H9 (cell line): ENCODE measurements around the gene NUP210L. TPM values are rescaled to one million over a fixed set of nuclear protein-coding genes. Genes with fewer than 3 reads are reported as not detected.

Experiments used
- DNase-seq: peaks from one replicate; pipeline ENCODE4 v3.0.0-alpha.2; 2017
- H2AFZ ChIP-seq: one replicate; pipeline ENCODE4 v1.6.1; 2013; ENCODE audit warnings: mild to moderate bottlenecking, low read length, control low read depth, moderate library complexity
- H2AK5ac ChIP-seq: 2 replicates; pipeline ENCODE4 v1.6.1; 2013; ENCODE audit warnings: low read length, control low read depth, mixed read lengths; ENCODE audit not compliant: insufficient read length
- H2BK120ac ChIP-seq: one replicate; pipeline ENCODE4 v1.6.1; 2013; ENCODE audit warnings: low read depth, mild to moderate bottlenecking, low read length, control low read depth, inconsistent platforms; ENCODE audit not compliant: poor library complexity, severe bottlenecking
- H2BK12ac ChIP-seq: 2 replicates; pipeline ENCODE4 v1.6.1; 2013; ENCODE audit warnings: low read length, control low read depth, mixed read lengths, low read depth; ENCODE audit not compliant: insufficient read length
- H2BK15ac ChIP-seq: 2 replicates; pipeline ENCODE4 v1.6.1; 2013; ENCODE audit warnings: low read depth, low read length, control low read depth
- H2BK20ac ChIP-seq: one replicate; pipeline ENCODE4 v1.6.1; 2013; ENCODE audit warnings: low read depth, mild to moderate bottlenecking, low read length, control low read depth, inconsistent platforms; ENCODE audit not compliant: poor library complexity, severe bottlenecking
- H2BK5ac ChIP-seq: 2 replicates; pipeline ENCODE4 v1.6.1; 2013; ENCODE audit warnings: low read length, control low read depth, mixed read lengths; ENCODE audit not compliant: insufficient read length
- H3K14ac ChIP-seq: 2 replicates; pipeline ENCODE4 v1.6.1; 2013; ENCODE audit warnings: low read length, control low read depth; ENCODE audit not compliant: insufficient read depth
- H3K18ac ChIP-seq: 2 replicates; pipeline ENCODE4 v1.6.1; 2013; ENCODE audit warnings: low read depth, mild to moderate bottlenecking, mixed read lengths, low read length, control low read depth; ENCODE audit not compliant: insufficient read length
- H3K23ac ChIP-seq: 2 replicates; pipeline ENCODE4 v1.6.1; 2013; ENCODE audit warnings: low read length, control low read depth, mixed read lengths, low read depth; ENCODE audit not compliant: insufficient read length
- H3K23me2 ChIP-seq: 2 replicates; pipeline ENCODE4 v1.6.1; 2013; ENCODE audit warnings: low read depth, mild to moderate bottlenecking, mixed read lengths, low read length, control low read depth; ENCODE audit not compliant: insufficient read length, poor library complexity, severe bottlenecking
- H3K27ac ChIP-seq: 2 replicates; pipeline ENCODE4 v1.5.1; 2013; ENCODE audit warnings: low read length, control low read depth, mixed read lengths, low read depth; ENCODE audit not compliant: insufficient read length
- H3K27me3 ChIP-seq: 2 replicates; pipeline ENCODE4 v1.6.1; 2013; ENCODE audit warnings: low read length, control low read depth, inconsistent platforms; ENCODE audit not compliant: insufficient read depth
- H3K4ac ChIP-seq: 2 replicates; pipeline ENCODE4 v1.6.1; 2013; ENCODE audit warnings: low read depth, mild to moderate bottlenecking, control low read depth, inconsistent platforms, low read length, moderate library complexity
- H3K4me1 ChIP-seq: 2 replicates; pipeline ENCODE4 v1.6.1; 2013; ENCODE audit warnings: low read length, control low read depth, inconsistent platforms; ENCODE audit not compliant: insufficient read depth
- H3K4me2 ChIP-seq: 2 replicates; pipeline ENCODE4 v1.6.1; 2013; ENCODE audit warnings: low read length, control low read depth, mixed read lengths; ENCODE audit not compliant: insufficient read length, insufficient read depth
- H3K56ac ChIP-seq: 2 replicates; pipeline ENCODE4 v1.6.1; 2013; ENCODE audit warnings: low read depth, mild to moderate bottlenecking, mixed read lengths, low read length, control low read depth; ENCODE audit not compliant: insufficient read length
- H3K79me1 ChIP-seq: 2 replicates; pipeline ENCODE4 v1.6.1; 2013; ENCODE audit warnings: low read depth, mild to moderate bottlenecking, moderate library complexity, low read length, control low read depth, inconsistent platforms; ENCODE audit not compliant: insufficient read depth, poor library complexity, severe bottlenecking
- H3K79me2 ChIP-seq: 2 replicates; pipeline ENCODE4 v1.6.1; 2013; ENCODE audit warnings: low read length, control low read depth, inconsistent platforms; ENCODE audit not compliant: insufficient read depth
- H3K9ac ChIP-seq: 2 replicates; pipeline ENCODE4 v1.6.1; 2013; ENCODE audit warnings: low read length, control low read depth, mixed read lengths; ENCODE audit not compliant: insufficient read length; ENCODE audit errors: extremely low read depth
- H3K9me3 ChIP-seq: one replicate; pipeline ENCODE4 v1.6.1; 2013; ENCODE audit warnings: low read depth, low read length, inconsistent platforms; ENCODE audit not compliant: control insufficient read depth
- H3T11ph ChIP-seq: one replicate; pipeline ENCODE4 v1.6.1; 2013; ENCODE audit warnings: mild to moderate bottlenecking, low read length, control low read depth, inconsistent platforms
- H4K20me1 ChIP-seq: one replicate; pipeline ENCODE4 v1.6.1; 2013; ENCODE audit not compliant: control insufficient read depth, insufficient read length, insufficient read depth
- H4K5ac ChIP-seq: 2 replicates; pipeline ENCODE4 v1.6.1; 2013; ENCODE audit warnings: low read depth, mild to moderate bottlenecking, mixed read lengths, low read length, control low read depth; ENCODE audit not compliant: insufficient read length
- H4K8ac ChIP-seq: replicated peaks from 2 replicates; pipeline ENCODE4 v1.6.1; 2013; ENCODE audit warnings: low read length, control low read depth, mixed read lengths, low read depth; ENCODE audit not compliant: insufficient read length
- H4K91ac ChIP-seq: 2 replicates; pipeline ENCODE4 v1.6.1; 2013; ENCODE audit warnings: low read depth, mild to moderate bottlenecking, moderate library complexity, mixed read lengths, low read length, control low read depth; ENCODE audit not compliant: insufficient read length
- H3K27ac Mint-ChIP-seq, 3 experiments: 2 replicates in 2 of 3; 3 replicates in 1 of 3; pipeline ENCODE4 v1.8.0; 2020 to 2021; ENCODE audit warnings: mixed read lengths in 3 of 3, mild to moderate bottlenecking in 1 of 3, moderate library complexity in 1 of 3
- H3K27me3 Mint-ChIP-seq: 2 replicates; pipeline ENCODE4 v1.8.0; 2021; ENCODE audit warnings: low read depth, mild to moderate bottlenecking, moderate library complexity, mixed read lengths
- H3K36me3 Mint-ChIP-seq, 3 experiments: 2 replicates in 2 of 3; 3 replicates in 1 of 3; pipeline ENCODE4 v1.8.0; 2020 to 2021; ENCODE audit warnings: low read depth in 3 of 3, mixed read lengths in 3 of 3; ENCODE audit not compliant: insufficient read depth in 1 of 3
- H3K4me1 Mint-ChIP-seq, 2 experiments: 2 replicates each; pipeline ENCODE4 v1.8.0; 2020; ENCODE audit warnings: mixed read lengths in 2 of 2
- H3K4me3 Mint-ChIP-seq, 2 experiments: 2 replicates in 1 of 2; 3 replicates in 1 of 2; pipeline ENCODE4 v1.8.0; 2020 to 2021; ENCODE audit warnings: mild to moderate bottlenecking in 2 of 2, mixed read lengths in 2 of 2, moderate library complexity in 1 of 2
- H3K9me3 Mint-ChIP-seq, 2 experiments: 2 replicates in 1 of 2; 3 replicates in 1 of 2; pipeline ENCODE4 v1.8.0; 2020; ENCODE audit warnings: mild to moderate bottlenecking in 2 of 2, mixed read lengths in 2 of 2, moderate library complexity in 1 of 2
- CTCF ChIP-seq: fragments of 200-600 bp; sonication (generic); conservative IDR thresholded peaks from 3 replicates; pipeline ENCODE4 v1.8.0; 2021; ENCODE audit warnings: antibody characterized with exemption, mild to moderate bottlenecking
- total RNA-seq: library from RNA; stranded (reverse); gene quantifications from 2 replicates; pipeline ENCODE4 v1.2.1, GENCODE V29; 2021

Gene NUP210L
- total RNA-seq, 1 experiment from 2014 or later, result 0.04 TPM

GRCh38 chr1:154159554-154159953 is 4.7 kb upstream of the NUP210L start:
- H3K23me2 ChIP-seq, result no peaks in the 10 kb centered on the region
- H3K9ac ChIP-seq, result no peak overlapping the region
- Mint-ChIP-seq H3K4me1 (peaks cover 12 to 24% of the 10 kb centered on the region in 2 experiments), H3K4me3 (no peak overlapping the region), H3K9me3 (no peaks in the 10 kb centered on the region), H3K36me3 (peaks cover 64 to 89% (median 80%) of the 10 kb centered on the region in 3 experiments), H3K27me3 (peaks cover 1% of the 10 kb centered on the region; the same call in 1 of the 2 replicates), H3K27ac (peak overlapping the region in 1 of 3 experiments; percentile 69; a peak in 1 of 7 replicates)
- no peak overlapping the region for H2BK5ac ChIP-seq
- no peak overlapping the region for H4K91ac ChIP-seq
- H4K5ac ChIP-seq, result no peak overlapping the region
- no peaks in the 10 kb centered on the region for H3K79me2 ChIP-seq
- peaks cover 5% of the 10 kb centered on the region for H3K79me1 ChIP-seq
- no peak overlapping the region for H3T11ph ChIP-seq
- no peak overlapping the region for H3K14ac ChIP-seq
- H4K20me1 ChIP-seq, result no peaks in the 10 kb centered on the region
- H3K4ac ChIP-seq, result no peak overlapping the region
- no peak overlapping the region for H3K18ac ChIP-seq
- H3K23ac ChIP-seq, result no peak overlapping the region
- H2AFZ ChIP-seq, result no peak overlapping the region
- DNase-seq, result no peak
- no peak overlapping the region for H2BK15ac ChIP-seq
- H2BK20ac ChIP-seq, result no peak overlapping the region
- no peak overlapping the region for H3K27ac ChIP-seq
- H2BK120ac ChIP-seq, result no peak overlapping the region
- no peak for TF ChIP-seq CTCF
- no peak overlapping the region for H3K4me2 ChIP-seq
- H3K4me1 ChIP-seq, result no peaks in the 10 kb centered on the region
- H3K9me3 ChIP-seq, result no peaks in the 10 kb centered on the region
- H2BK12ac ChIP-seq, result no peak overlapping the region
- H2AK5ac ChIP-seq, result no peak overlapping the region
- H4K8ac ChIP-seq, result no peak overlapping the region
- no peak overlapping the region for H3K56ac ChIP-seq
- H3K27me3 ChIP-seq, result no peaks in the 10 kb centered on the region
